Loucy (cell line): ENCODE measurements around the gene KIFC3.

ENCODE experiments used
- CTCF ChIP-seq: fragments of 200-600 bp; sonication (generic); conservative IDR thresholded peaks from 2 replicates; pipeline ENCODE4 v1.5.1; 2014; ENCODE audit warnings: mild to moderate bottlenecking, antibody characterized with exemption, low read length
- EZH2phosphoT487 ChIP-seq: fragments of 200-600 bp; IDR thresholded peaks from 2 replicates; pipeline ENCODE4 v1.6.1; 2018; ENCODE audit warnings: antibody characterized with exemption, mild to moderate bottlenecking, moderate library complexity, borderline replicate concordance

DNA sequence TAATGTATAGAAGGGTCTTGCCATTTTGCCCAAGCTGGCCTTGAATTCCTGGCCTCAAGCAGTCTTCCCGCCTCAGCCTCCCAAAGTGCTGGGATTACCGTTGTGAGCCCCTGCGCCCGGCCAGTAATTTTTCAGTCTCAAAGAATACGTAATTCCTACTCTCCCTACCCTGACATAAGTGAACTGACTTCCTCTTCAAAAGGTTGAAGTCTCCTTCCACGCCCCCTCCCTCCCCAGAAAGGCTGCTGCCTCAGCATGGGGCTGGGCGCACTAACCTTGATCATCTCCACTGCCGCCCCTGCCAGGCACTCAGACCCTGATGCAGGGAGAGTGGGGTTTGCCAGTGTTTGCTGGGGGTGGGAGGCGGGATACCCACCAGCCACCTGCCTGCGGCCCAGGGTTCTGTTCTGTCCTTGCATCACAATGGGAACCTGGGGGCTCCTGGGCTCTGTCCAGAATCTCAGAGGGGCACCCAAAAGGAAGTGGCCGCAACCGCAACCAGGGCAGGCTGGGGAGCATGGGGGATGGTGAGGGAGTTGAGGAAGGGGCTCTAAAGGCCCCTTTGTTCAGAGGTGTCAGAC lies 27.5 kb downstream of the KIFC3 start:
- no peak for TF ChIP-seq CTCF
- no peak for TF ChIP-seq EZH2phosphoT487
